HG03095 (cell line): ENCODE measurements around the gene TMEM63A.
"Not testable (repeated sequence)": the region's sequence is repeated elsewhere in the genome, so short reads cannot be mapped to it uniquely, and the experiment has no call there.

Source experiments
- ATAC-seq: cut with Tn5 transposase; IDR thresholded peaks from one replicate; pipeline ENCODE4 v1.9.1; 2021; ENCODE audit warnings: moderate library complexity; ENCODE audit not compliant: unreplicated experiment

The TMEM63A gene

DNA sequence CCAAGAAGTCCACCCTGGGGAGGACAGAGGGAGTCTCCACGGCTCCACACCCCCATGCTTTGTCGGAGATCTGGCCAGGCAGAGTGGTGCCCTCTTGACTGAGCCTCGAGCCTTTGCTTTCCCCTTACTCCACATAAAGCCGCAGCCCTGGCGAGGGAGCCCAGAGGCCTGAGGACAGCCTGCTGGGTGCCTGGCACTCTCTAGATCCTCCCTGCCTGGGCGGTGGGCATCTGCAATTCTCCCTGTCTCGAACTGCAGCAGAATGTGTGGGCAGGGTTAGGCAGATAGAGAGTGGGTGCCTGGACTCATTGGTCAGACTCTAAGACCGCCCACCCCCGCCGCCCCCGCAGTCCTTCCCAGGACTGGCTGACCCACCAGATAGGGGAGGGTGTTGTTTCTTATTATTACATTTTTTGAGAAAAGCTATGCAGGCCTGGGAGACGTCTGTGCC, 58.3 kb downstream of the TMEM63A start:
- ATAC-seq: no peak

DNA sequence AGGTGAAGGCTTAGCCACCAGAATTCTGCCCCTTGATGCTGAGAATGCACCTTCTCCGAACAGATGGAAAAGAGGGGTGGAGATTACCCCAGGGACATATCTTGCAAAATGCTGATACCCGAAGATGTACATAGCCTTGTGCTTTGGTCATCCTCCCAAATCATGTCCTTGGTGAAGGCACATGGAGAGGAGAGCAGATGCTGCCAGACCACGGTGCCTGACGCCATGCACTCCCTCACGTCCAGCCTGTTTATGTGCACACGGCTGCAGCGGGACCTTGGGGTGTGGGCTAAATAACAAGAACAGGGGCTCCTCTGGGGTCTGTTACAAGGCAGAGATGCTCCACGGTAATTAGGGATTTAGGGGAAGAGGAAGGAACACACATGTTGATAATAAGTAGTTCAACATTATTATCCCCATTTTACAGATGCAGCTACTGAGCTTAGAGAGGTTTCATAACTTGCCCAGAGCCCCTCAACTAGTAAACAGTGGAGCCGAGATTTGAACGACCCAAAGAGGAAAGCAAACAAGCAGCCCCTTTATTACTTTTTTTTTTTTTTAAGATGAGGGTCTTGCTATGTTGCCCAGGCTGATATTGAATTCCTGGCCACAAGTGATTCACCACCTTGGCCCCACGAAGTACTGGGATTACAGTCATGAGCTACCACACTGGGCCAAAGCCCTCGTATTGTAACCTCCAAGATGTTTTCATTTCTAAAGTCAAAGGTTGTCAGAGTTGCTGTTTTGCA, 59.4 kb downstream of the TMEM63A start:
- no peak for ATAC-seq

DNA sequence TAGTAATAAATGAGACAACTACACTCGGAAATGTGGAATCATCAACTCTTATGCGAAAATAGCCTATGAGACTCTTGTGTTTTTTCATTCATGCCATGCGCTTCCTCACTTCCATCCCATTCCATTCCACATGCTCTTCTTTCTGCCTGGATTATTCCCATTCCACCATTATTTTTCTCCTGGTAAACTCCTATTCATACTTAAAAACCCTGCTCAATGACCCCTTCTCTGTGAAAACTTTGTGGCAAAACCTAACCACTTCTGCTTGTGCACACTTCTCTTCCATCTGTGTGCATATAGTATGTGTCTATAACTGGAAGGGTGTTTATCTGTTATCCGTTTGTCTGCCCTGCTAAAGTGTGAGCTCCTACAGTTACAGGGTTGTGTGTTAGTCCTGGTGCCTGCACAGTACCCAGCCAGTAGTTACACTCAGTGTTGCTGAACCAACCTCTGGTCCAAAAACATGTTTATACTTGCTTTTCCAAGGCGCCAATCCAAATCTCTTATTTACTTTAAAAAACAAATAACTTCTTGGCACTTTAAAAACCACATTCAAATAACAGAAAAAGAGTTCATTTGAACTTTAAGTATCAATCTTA, 61.6 kb downstream of the TMEM63A start:
- ATAC-seq: no peak

GRCh38 chr1:225819346-225820192, 62.6 kb downstream of the TMEM63A start:
- no peak for ATAC-seq

- no peak for ATAC-seq
Observed at GRCh38 chr1:225818229-225818628, 64.0 kb downstream of the TMEM63A start.

- no peak for ATAC-seq
Observed at GRCh38 chr1:225817611-225818061, 64.5 kb downstream of the TMEM63A start.

DNA sequence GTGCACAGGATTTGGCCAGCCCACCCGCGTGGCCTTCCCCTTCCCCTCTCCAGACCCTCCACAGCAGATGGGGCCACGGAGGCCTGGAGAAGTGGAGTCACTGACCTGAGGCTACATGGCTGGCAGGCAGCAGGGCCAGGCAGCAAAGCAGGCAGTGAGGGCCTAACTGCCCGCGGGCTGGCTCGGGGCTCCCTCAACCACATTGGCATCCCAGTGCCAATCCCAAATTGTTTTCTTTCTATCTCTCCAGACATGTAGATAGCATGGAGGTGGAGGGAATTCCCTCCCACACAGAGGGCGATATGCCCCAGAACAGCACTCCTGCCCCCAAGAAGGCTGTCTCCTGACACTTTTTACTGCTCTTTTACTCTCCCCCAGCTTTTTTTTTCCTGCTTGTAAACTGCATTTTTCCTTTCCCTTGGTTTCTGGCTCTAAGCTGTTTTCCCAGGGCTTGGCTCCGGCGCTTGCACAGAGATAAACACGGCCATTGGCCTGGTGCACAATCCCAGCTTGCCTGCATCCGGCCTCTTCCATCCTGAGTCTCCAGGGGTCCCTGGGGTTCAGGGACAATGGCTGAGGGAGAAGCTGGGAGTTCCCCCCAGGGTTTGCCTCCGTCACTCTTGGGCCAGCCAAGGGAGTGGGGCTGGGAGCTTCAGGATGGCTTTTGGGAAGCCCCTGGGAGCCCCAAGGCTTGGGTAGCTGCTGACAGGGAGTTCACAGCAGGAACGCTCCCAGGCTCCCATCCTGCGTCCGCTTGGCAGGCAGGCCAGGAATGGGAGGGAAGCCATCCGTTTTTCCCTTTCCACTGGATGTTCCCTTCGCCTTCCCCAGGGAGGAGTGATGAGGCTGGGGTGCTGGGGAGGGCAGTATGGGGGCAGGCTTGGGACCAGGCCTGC, 65.3 kb downstream of the TMEM63A start:
- ATAC-seq: no peak

GRCh38 chr1:225815526-225816178, 66.5 kb downstream of the TMEM63A start:
- no peak for ATAC-seq

GRCh38 chr1:225815090-225815489, 67.1 kb downstream of the TMEM63A start:
- ATAC-seq: not testable (repeated sequence)

DNA sequence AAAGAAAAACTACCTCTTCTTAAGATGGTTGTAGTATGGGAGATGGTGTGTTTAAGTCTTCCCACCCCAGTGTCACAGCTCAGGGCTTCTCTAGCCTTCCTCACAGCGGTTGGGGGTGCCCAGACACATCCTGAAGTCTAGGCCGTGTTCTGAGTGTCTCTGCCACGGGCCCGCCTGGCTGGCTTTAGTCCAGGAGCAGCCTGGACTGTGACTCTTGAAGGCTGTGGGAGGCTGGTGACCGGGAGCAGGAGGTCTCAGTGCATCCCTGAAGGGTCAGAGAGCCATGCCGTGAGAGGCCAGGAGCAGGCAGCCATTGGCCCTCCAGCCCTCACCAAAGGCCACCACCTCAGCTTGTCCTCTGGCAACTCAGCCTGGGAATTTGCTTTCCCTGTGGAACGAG, 67.8 kb downstream of the TMEM63A start:
- ATAC-seq: no peak

GRCh38 chr1:225813214-225813964, 68.8 kb downstream of the TMEM63A start:
- ATAC-seq: no peak

GRCh38 chr1:225812488-225813213, 69.5 kb downstream of the TMEM63A start:
- no peak for ATAC-seq

GRCh38 chr1:225811622-225812487, 70.3 kb downstream of the TMEM63A start:
- ATAC-seq: no peak

GRCh38 chr1:225810579-225811538, 71.3 kb downstream of the TMEM63A start:
- not testable (repeated sequence) for ATAC-seq

DNA sequence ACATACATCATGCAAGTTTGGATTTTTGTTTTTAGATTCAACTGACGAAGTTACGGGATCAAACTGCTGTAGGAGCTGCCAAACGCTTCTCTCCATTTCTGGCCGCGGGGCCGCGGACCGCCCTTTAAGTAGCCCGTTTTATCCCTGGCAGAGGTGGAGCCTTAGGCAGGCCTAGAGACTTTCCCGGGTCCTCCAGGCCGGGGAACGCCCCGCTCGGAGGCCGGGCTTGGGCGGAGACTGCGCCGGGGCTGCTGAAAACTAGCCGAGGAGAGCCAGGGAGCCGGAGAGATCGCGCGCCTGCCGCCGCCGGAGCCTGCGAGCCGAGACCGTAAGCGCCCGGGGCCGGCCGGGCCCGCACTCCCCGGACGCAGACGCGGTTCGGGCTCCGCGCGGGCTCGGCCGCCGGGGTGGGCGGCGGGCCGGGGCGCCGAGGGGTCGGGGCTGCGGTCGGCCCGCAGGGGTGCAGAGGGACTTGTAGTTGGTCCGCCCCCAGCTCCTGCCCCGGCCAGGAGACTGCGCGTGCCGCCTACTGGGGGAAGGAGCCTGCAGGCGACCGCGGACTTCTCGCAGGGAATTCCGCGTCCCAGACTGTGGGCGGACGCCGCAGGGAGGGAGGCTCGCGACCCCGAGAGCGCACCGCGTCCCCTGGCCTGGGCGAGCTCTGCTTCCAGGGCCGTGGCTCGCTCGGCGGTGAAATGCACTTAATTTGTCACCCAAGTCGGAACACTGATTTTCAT, 72.2 kb downstream of the TMEM63A start, which contains the start of gene EPHX1:
Gene EPHX1 (plus strand): TSS at position 283 of the 737 bp plus-strand sequence. CDS start 18,606 bp downstream, outside the sequence.
- ATAC-seq: peak; percentile 97

GRCh38 chr1:225808136-225808535, 74.0 kb downstream of the TMEM63A start:
- ATAC-seq: no peak
